Measurements from ENCODE around the gene CFLAR.

CFLAR gene

GRCh38 chr2:201084863-201085262 is 31.1 kb upstream of the CFLAR start:
- no peak overlapping the region for H2AFZ ChIP-seq (ENCODE audit: low read length)
- no peaks in the 10 kb centered on the region for H3K9me2 ChIP-seq (ENCODE audit: low read depth, low read length)
- H4K20me1 ChIP-seq (ENCODE audit: insufficient read depth, low read length), result no peaks in the 10 kb centered on the region
- TF ChIP-seq EZH2 (IDR thresholded peaks at IDR 0.05; ENCODE audit: borderline replicate concordance, low read length) (no peak), CTCF (IDR thresholded peaks at IDR 0.05; ENCODE audit: low read length) (no peak)
- H3K4me1 ChIP-seq (ENCODE audit: insufficient read depth, low read length, severe bottlenecking), result no peaks in the 10 kb centered on the region
- no peak overlapping the region for H3K4me2 ChIP-seq (ENCODE audit: low read length)
- no peaks in the 10 kb centered on the region for H3K79me2 ChIP-seq (ENCODE audit: insufficient read depth, low read length)
- H3K4me3 ChIP-seq (ENCODE audit: low read depth, low read length, poor library complexity, severe bottlenecking), result no peak overlapping the region
- H3K27ac ChIP-seq (ENCODE audit: low read depth, low read length, poor library complexity, severe bottlenecking), result no peak overlapping the region
- H3F3A ChIP-seq (ENCODE audit: insufficient read depth, low read length), result no peaks in the 10 kb centered on the region
- H3K9ac ChIP-seq (ENCODE audit: low read length), result no peak overlapping the region
- H3K27me3 ChIP-seq (ENCODE audit: insufficient read depth, low read length), result no peaks in the 10 kb centered on the region
- H3K36me3 ChIP-seq (ENCODE audit: insufficient read depth, low read length), result peaks cover 60% of the 10 kb centered on the region
- H3K9me3 ChIP-seq (ENCODE audit: low read length), result no peaks in the 10 kb centered on the region

GRCh38 chr2:201090574-201090973 is 25.4 kb upstream of the CFLAR start:
- Histone ChIP-seq H3K27ac (ENCODE audit: low read depth, low read length, poor library complexity, severe bottlenecking) (no peak overlapping the region), H3K36me3 (ENCODE audit: insufficient read depth, low read length) (peaks cover 25% of the 10 kb centered on the region), H3K9me3 (ENCODE audit: low read length) (no peaks in the 10 kb centered on the region), H3K4me1 (ENCODE audit: insufficient read depth, low read length, severe bottlenecking) (no peaks in the 10 kb centered on the region), H3K9me2 (ENCODE audit: low read depth, low read length) (no peaks in the 10 kb centered on the region), H3K9ac (ENCODE audit: low read length) (no peak overlapping the region), H3K4me2 (ENCODE audit: low read length) (no peak overlapping the region), H3K79me2 (ENCODE audit: insufficient read depth, low read length) (no peaks in the 10 kb centered on the region), H2AFZ (ENCODE audit: low read length) (no peak overlapping the region), H3K27me3 (ENCODE audit: insufficient read depth, low read length) (no peaks in the 10 kb centered on the region), H4K20me1 (ENCODE audit: insufficient read depth, low read length) (no peaks in the 10 kb centered on the region), H3F3A (ENCODE audit: insufficient read depth, low read length) (no peaks in the 10 kb centered on the region), H3K4me3 (ENCODE audit: low read depth, low read length, poor library complexity, severe bottlenecking) (no peak overlapping the region)
- TF ChIP-seq CTCF (IDR thresholded peaks at IDR 0.05; ENCODE audit: low read length) (no peak), EZH2 (IDR thresholded peaks at IDR 0.05; ENCODE audit: borderline replicate concordance, low read length) (no peak)

- H3K4me1 ChIP-seq (ENCODE audit: insufficient read depth, low read length, severe bottlenecking), result no peaks in the 10 kb centered on the region
- TF ChIP-seq CTCF (IDR thresholded peaks at IDR 0.05; ENCODE audit: low read length) (no peak), EZH2 (IDR thresholded peaks at IDR 0.05; ENCODE audit: borderline replicate concordance, low read length) (no peak)
- H3K4me3 ChIP-seq (ENCODE audit: low read depth, low read length, poor library complexity, severe bottlenecking), result no peak overlapping the region
- no peak overlapping the region for H3K9ac ChIP-seq (ENCODE audit: low read length)
- H4K20me1 ChIP-seq (ENCODE audit: insufficient read depth, low read length), result no peaks in the 10 kb centered on the region
- no peaks in the 10 kb centered on the region for H3K9me3 ChIP-seq (ENCODE audit: low read length)
- H3F3A ChIP-seq (ENCODE audit: insufficient read depth, low read length), result no peaks in the 10 kb centered on the region
- H3K27me3 ChIP-seq (ENCODE audit: insufficient read depth, low read length), result no peaks in the 10 kb centered on the region
- H3K27ac ChIP-seq (ENCODE audit: low read depth, low read length, poor library complexity, severe bottlenecking), result no peak overlapping the region
- no peak overlapping the region for H2AFZ ChIP-seq (ENCODE audit: low read length)
- H3K79me2 ChIP-seq (ENCODE audit: insufficient read depth, low read length), result no peaks in the 10 kb centered on the region
- H3K9me2 ChIP-seq (ENCODE audit: low read depth, low read length), result no peaks in the 10 kb centered on the region
- H3K4me2 ChIP-seq (ENCODE audit: low read length), result no peak overlapping the region
- H3K36me3 ChIP-seq (ENCODE audit: insufficient read depth, low read length), result peaks cover 6% of the 10 kb centered on the region
These were observed 22.4 kb upstream of the CFLAR start for GRCh38 chr2:201093573-201093972.

Measured in OCI-LY1 (cell line).